Mesodermal cell (in vitro differentiated cells): Measurements from ENCODE around the gene CCDC134.

Experiments
- H3K27ac ChIP-seq: 2 replicates; pipeline ENCODE4 v1.7.0; 2013; ENCODE audit warnings: mild to moderate bottlenecking, low read depth, low read length, moderate library complexity; ENCODE audit not compliant: severe bottlenecking
- H3K36me3 ChIP-seq: 2 replicates; pipeline ENCODE4 v1.7.1; 2013; ENCODE audit warnings: mild to moderate bottlenecking, low read length, moderate library complexity; ENCODE audit not compliant: control insufficient read depth, insufficient read depth
- H3K4me1 ChIP-seq: one replicate; pipeline ENCODE4 v1.7.1; 2013; ENCODE audit warnings: mild to moderate bottlenecking, low read length; ENCODE audit not compliant: insufficient read depth, control insufficient read depth, poor library complexity, severe bottlenecking
- H3K4me3 ChIP-seq: 2 replicates; pipeline ENCODE4 v1.7.0; 2013; ENCODE audit warnings: low read length, control low read depth, mild to moderate bottlenecking; ENCODE audit not compliant: insufficient read depth, poor library complexity, severe bottlenecking; ENCODE audit errors: extremely low read depth
- H3K9me3 ChIP-seq: 2 replicates; pipeline ENCODE4 v1.7.1; 2013; ENCODE audit warnings: mild to moderate bottlenecking, low read length, moderate library complexity; ENCODE audit not compliant: control insufficient read depth
- whole genome bisulfite sequencing, 2 experiments: methylation state at CpG; one replicate each; pipeline ENCODE4 v1.1.5; 2013; ENCODE audit warnings: missing lambda C conversion rate in 2 of 2; ENCODE audit not compliant: insufficient coverage in 2 of 2; 5-methylcytosine and 5-hydroxymethylcytosine counted together

Gene CCDC134

DNA sequence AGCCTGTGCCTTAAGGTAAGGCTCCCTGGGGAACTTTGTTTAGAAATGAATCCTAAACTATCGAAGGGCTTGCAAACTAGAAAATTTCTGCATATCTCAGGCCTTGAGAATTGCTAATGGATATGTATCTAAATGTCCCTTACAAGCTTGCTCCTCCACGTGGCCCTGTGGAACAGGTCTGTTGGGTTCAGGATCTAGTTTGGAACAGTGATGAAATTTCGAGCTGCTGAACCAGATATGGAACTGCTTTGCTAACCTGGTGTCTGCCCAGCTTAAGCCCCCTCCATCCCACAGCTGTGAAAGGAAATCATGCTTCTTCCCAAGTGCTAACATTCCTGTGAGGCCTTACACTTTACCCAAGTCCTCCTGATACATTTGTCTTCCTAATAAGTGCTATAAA is 44.0 kb downstream of the CCDC134 start:
- peaks cover 43% of the 10 kb centered on the region for H3K4me1 ChIP-seq
- no peak overlapping the region for H3K4me3 ChIP-seq
- 68 to 88% methylated on average over 2 to 3 of the region's 3 CpGs for whole genome bisulfite sequencing, 2 experiments
- no peaks in the 10 kb centered on the region for H3K9me3 ChIP-seq
- H3K27ac ChIP-seq, result peak overlapping the region; percentile 8
- peaks cover 64% of the 10 kb centered on the region for H3K36me3 ChIP-seq

DNA sequence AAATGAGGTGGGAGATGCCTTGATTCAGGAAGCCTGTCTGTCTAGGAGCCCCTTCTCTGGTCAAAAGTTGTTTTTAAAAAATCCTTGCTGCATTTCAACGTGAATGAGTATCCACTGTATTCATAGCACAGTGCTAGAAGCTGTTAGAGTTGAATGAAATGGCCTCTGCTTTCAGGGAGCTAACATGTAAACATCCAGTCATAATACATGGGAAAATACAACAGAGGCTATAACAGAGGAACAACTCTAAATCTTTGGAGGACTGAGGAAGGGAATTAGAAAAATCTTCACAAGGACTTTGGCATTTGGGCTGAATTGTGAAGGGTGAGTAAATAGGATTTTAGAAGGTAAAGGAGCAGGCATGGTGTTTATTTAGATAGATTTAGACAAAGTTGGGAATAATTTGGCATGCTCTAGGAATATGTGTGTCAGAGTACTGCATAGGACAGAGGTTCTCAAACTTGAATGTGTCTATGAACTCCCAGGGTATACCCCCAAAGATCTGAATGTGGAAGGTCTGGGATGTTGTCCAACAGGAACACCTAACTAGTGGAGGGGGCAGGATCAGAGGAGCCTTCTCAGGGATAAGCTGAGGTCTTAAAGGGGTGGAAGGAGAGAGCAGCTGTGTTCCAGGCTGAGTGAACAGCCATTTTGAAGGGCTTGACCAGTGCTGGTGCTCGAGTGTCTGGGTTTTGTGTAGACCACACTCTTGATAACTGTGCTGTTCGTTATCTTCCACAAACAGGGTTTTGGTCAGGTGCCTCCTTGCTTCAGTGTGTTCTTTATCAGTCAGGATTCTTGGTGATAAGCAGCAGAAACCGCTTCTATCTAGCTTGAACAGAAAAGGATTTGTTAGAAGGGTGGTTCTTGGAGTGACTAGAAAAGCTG is 45.1 kb downstream of the CCDC134 start:
- Histone ChIP-seq H3K9me3 (no peaks in the 10 kb centered on the region), H3K36me3 (peaks cover 65% of the 10 kb centered on the region), H3K27ac (peak overlapping the region; percentile 78), H3K4me3 (no peak overlapping the region), H3K4me1 (peaks cover 43% of the 10 kb centered on the region)
- WGBS, 2 experiments, result 65 to 78% methylated on average over 3 to 4 of the region's 4 CpGs

DNA sequence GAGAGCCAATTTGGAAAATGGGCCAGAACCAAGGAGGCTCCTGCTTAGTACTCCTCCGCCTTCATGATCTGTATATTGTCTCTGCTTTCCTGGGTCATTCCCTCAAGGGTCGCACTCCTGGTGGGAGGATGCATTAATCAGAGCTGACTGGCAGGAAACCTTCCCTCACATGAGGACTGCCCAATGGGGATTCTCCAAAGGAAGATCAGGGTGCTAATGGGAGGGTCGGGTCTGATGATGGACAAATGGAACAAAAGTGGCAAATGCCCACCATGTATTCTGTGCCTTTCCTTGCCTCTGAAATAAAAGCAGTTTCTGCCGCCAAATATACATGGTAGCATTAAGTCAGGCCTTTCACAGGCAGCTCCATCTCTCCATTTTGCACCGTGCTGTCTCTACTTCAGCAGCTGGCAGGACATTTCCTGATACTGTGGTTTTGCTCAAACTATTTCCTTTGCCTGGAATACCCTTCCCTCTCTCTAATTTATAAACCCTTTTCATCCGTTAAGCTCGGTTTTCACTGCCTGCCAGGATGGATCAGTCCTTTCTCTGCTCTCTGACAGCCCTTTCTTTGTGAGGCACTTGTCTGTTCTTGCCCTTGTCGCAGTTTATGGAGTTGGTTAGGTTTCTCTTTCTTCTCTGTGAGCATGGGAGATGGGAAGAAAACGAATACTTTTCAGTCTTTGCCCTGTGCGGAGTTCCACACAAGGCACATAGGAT is 45.9 kb downstream of the CCDC134 start:
- Histone ChIP-seq H3K36me3 (peaks cover 64% of the 10 kb centered on the region), H3K27ac (peak overlapping the region; percentile 78), H3K4me1 (peaks cover 37% of the 10 kb centered on the region), H3K9me3 (no peaks in the 10 kb centered on the region), H3K4me3 (no peak overlapping the region)
- 78 to 86% methylated on average over 6 to 7 of the region's 10 CpGs for WGBS, 2 experiments

DNA sequence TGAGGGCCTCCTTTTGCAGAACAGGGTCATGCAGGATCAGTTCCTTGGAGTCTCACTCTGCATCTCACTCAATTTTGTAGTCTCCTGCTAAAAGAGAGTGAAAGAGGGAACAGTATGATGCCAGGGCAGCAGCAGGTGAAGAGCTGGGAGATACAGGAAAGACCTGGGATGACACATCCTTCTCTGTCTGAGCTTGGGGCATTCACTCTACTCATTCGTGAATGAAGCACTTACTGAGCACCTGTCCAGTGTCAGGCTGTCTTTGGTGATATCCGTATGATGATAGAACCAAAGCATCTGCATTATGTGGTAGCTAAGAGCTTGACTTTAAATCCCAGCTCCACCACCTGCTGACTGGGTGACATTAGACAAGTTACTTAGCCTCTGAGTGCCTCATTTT is 46.8 kb downstream of the CCDC134 start:
- Histone ChIP-seq H3K4me3 (no peak overlapping the region), H3K9me3 (no peaks in the 10 kb centered on the region), H3K27ac (no peak overlapping the region), H3K36me3 (peaks cover 62% of the 10 kb centered on the region), H3K4me1 (peaks cover 36% of the 10 kb centered on the region)
- 88 to 96% methylated on average over 2 of the region's 2 CpGs for WGBS, 2 experiments

DNA sequence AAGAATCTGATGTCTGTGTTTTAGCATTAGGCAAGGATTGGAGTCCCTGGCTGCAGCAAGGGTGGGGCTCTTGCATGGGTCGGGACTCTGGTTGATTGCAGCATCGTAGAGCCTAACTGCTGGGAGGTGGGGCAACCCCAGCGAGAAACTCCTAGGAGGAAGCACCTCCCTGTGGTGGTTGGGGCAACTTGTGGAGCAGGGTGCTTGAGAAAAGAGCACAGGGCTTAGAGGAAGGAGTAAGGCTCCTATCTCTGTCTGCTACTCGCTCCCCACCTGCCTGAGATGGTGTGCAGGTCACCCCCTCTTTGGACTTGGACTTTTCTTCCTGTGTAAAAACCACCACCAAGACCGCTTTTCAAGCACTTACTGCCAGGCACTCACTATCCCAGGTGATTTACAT is 48.0 kb downstream of the CCDC134 start:
- Histone ChIP-seq H3K9me3 (no peaks in the 10 kb centered on the region), H3K4me3 (no peak overlapping the region), H3K27ac (no peak overlapping the region), H3K36me3 (peaks cover 60% of the 10 kb centered on the region), H3K4me1 (peaks cover 34% of the 10 kb centered on the region)
- WGBS, 2 experiments, result 89 to 93% methylated on average over 4 to 5 of the region's 5 CpGs

DNA sequence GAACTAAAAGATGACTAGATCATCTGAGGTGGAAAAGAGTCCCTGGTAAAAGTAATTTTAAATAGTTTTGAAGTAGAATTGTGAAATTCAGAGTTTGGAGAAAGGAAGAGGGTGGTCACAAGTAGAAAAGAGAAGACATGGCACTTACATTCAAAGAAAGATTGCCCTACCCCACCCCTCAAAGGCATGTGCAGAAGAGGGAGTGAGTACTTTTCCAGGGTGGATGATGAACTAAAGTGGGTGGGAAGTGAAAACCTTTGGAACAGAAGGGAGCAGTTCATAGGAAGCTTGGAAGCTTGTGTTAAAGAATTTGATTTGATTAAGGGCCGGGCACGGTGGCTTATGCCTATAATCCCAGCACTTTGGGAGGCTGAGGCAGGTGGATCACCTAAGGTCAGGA is 56.0 kb downstream of the CCDC134 start:
- Histone ChIP-seq H3K36me3 (peaks cover 44% of the 10 kb centered on the region), H3K27ac (peak overlapping the region; percentile 30), H3K4me3 (no peak overlapping the region), H3K4me1 (peaks cover 23% of the 10 kb centered on the region), H3K9me3 (no peaks in the 10 kb centered on the region)
- 100% methylated on average over 1 of the region's 2 CpGs; no CpG with 5 or more reads in 1 of the 2 experiments for WGBS, 2 experiments

DNA sequence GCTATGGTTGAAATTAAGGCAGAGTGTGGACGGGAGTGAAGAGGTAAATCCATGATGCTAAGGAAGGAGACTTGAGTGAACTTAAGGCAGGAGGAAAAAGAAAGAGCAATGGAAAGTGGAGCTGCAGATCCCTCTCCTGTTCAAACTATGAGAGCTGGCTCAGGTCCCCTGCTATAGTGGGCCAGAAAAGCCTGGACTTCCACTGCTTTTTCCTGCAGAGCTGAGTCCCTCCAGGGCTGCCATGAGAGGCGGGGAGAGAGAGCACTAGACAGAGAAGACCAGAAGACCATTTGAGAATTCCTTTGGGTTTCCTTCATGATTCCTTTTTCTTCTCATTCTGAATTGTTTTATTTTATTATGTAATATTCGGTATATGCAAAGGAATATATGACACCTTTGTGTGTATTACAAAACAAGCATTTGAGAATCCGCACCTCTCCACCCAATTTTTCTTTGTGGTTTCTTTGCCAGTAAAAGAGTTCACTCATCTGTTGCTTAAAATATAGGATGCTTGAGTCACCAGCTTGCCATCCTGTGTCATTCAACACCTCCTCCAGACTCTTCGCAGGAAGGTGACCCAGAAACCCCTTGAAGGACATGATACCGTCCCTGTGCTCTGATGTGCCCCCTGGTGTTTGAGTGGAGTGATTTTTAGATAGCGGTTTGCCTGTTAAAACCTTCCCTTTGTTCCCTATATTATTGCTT is 56.8 kb downstream of the CCDC134 start:
- 100% methylated on average over 1 to 2 of the region's 7 CpGs for WGBS, 2 experiments
- no peak overlapping the region for H3K4me3 ChIP-seq
- H3K4me1 ChIP-seq, result peaks cover 31% of the 10 kb centered on the region
- no peaks in the 10 kb centered on the region for H3K9me3 ChIP-seq
- peak overlapping the region; percentile 71 for H3K27ac ChIP-seq
- H3K36me3 ChIP-seq, result peaks cover 38% of the 10 kb centered on the region

DNA sequence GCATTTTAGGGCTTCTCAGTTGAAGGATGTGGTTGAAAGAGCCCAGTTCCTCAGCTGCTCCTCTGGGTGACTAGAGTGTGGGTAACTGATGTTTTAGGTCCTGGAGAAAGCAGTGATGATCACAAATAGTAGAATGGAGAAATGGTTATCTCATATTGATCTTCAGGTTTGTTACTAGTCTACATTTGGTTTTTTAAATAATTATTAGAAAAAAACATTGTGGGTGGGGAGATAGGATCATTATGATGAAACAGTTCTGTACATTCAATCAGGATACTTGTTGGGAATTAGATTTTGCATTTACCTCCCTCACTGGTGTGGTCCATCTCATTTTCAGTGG is 57.4 kb downstream of the CCDC134 start:
- peaks cover 38% of the 10 kb centered on the region for H3K36me3 ChIP-seq
- H3K27ac ChIP-seq, result no peak overlapping the region

DNA sequence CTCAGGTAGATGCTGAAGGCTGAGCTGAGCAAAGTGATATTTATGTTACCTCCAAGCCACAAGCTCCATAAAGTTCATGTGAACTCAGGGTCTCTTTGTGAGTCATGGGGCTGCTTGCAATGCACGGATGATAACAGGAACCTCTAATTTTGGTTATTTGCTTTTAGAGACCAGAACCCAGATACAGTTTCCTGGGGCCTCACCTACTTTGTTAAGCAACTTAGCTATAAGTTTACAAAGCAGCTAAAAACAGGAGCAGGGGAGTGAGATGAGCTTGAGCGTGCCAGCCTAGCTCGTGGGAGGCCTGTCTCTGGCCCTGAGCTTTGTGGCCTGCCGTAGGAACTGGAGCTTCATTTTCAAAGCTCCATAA is 61.7 kb downstream of the CCDC134 start:
- H3K4me3 ChIP-seq, result no peak overlapping the region
- peak overlapping the region; percentile 81 for H3K27ac ChIP-seq
- peaks cover 53% of the 10 kb centered on the region for H3K36me3 ChIP-seq
- H3K9me3 ChIP-seq, result no peaks in the 10 kb centered on the region
- 93 to 100% methylated on average over 1 to 4 of the region's 4 CpGs for WGBS, 2 experiments
- peaks cover 34% of the 10 kb centered on the region for H3K4me1 ChIP-seq

More for the DNA sequence above, 57.4 kb downstream of the CCDC134 start:
- H3K9me3 ChIP-seq, result no peaks in the 10 kb centered on the region
- H3K4me1 ChIP-seq, result peaks cover 35% of the 10 kb centered on the region
- H3K4me3 ChIP-seq, result no peak overlapping the region

DNA sequence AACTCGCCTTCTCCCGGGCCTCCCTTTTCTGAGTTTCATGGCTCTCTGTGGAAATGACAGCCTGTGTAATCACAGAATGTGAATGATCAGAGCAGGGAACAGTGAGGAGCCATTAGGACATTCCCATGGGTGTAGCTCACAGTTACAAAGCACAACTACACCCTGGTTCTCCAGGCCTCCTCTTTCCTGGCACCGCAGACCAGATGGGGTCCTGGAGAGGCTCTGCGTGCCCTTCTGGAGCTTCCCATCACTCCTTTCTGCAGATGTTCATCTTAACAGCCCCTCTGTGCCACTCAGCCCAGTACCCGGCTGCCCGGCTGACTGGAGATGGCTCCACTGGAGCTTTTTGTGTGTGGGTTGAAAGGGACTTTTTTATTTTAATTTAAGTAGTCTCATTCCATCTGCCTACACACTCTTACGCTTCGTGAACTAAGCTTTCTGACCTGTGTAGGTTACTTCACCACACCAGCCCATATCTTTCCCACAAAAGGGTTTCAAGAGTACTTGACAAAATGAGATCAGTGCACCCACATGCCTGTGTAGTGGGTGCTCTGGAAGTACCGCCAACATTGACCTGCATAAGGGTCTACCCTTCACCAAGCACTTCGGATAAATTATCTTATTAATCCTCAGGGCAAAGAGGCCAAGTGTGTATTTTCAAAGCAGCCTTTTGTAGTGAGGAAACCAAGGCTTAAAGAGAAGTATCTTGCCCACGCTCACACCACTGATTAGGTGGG is 62.2 kb downstream of the CCDC134 start:
- Histone ChIP-seq H3K4me1 (peaks cover 31% of the 10 kb centered on the region), H3K36me3 (peaks cover 58% of the 10 kb centered on the region), H3K9me3 (no peaks in the 10 kb centered on the region), H3K27ac (peak overlapping the region; percentile 81), H3K4me3 (no peak overlapping the region)
- WGBS, 2 experiments, result 83 to 93% methylated on average over 3 to 7 of the region's 11 CpGs
